GM06990 (cell line): ENCODE measurements around the gene FAM110A.

ENCODE experiments used
- DNase-seq: peaks from one replicate; pipeline ENCODE4 v3.0.0-alpha.2; 2011; ENCODE audit not compliant: insufficient read length; ENCODE audit errors: extremely low read depth
- H3K27me3 ChIP-seq: replicated peaks from 2 replicates; pipeline ENCODE4 v1.6.0; 2011; ENCODE audit warnings: low read length; ENCODE audit not compliant: control insufficient read depth, insufficient read depth
- H3K36me3 ChIP-seq: 2 replicates; pipeline ENCODE4 v1.5.1; 2011; ENCODE audit warnings: low read length; ENCODE audit not compliant: control insufficient read depth, insufficient read depth
- H3K4me3 ChIP-seq: replicated peaks from 2 replicates; pipeline ENCODE4 v1.5.1; 2011; ENCODE audit warnings: low read depth, mild to moderate bottlenecking, control low read depth, low read length
- TF ChIP-seq, protein P1 (sequence below): IDR thresholded peaks from 2 replicates; pipeline ENCODE4 v1.5.1; 2011; ENCODE audit warnings: low read length, control low read depth, mild to moderate bottlenecking, inconsistent platforms; ENCODE audit not compliant: insufficient read depth, poor library complexity, severe bottlenecking

The FAM110A gene

DNA sequence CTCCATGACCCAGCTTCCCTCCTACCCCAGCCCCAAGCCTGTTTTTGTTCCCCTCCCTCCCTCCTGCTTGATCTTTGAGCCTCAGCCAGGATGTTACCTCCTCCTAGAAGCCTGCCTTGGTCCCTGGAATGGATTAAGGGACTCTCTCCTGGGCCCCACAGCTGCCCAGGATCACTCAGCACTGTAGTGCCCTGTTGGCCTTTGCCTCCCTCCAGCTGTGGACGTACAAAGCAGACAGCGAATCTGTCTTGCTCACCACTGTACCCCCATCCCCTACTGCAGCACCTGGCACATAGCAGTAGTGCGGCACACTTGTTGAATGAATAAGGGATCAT, 11.8 kb upstream of the FAM110A start:
- H3K4me3 ChIP-seq: no peak overlapping the region
- TF ChIP-seq, protein P1, sequence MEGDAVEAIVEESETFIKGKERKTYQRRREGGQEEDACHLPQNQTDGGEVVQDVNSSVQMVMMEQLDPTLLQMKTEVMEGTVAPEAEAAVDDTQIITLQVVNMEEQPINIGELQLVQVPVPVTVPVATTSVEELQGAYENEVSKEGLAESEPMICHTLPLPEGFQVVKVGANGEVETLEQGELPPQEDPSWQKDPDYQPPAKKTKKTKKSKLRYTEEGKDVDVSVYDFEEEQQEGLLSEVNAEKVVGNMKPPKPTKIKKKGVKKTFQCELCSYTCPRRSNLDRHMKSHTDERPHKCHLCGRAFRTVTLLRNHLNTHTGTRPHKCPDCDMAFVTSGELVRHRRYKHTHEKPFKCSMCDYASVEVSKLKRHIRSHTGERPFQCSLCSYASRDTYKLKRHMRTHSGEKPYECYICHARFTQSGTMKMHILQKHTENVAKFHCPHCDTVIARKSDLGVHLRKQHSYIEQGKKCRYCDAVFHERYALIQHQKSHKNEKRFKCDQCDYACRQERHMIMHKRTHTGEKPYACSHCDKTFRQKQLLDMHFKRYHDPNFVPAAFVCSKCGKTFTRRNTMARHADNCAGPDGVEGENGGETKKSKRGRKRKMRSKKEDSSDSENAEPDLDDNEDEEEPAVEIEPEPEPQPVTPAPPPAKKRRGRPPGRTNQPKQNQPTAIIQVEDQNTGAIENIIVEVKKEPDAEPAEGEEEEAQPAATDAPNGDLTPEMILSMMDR: no peak
- H3K36me3 ChIP-seq: no peaks in the 10 kb centered on the region
- H3K27me3 ChIP-seq: no peaks in the 10 kb centered on the region
- no peak for DNase-seq

DNA sequence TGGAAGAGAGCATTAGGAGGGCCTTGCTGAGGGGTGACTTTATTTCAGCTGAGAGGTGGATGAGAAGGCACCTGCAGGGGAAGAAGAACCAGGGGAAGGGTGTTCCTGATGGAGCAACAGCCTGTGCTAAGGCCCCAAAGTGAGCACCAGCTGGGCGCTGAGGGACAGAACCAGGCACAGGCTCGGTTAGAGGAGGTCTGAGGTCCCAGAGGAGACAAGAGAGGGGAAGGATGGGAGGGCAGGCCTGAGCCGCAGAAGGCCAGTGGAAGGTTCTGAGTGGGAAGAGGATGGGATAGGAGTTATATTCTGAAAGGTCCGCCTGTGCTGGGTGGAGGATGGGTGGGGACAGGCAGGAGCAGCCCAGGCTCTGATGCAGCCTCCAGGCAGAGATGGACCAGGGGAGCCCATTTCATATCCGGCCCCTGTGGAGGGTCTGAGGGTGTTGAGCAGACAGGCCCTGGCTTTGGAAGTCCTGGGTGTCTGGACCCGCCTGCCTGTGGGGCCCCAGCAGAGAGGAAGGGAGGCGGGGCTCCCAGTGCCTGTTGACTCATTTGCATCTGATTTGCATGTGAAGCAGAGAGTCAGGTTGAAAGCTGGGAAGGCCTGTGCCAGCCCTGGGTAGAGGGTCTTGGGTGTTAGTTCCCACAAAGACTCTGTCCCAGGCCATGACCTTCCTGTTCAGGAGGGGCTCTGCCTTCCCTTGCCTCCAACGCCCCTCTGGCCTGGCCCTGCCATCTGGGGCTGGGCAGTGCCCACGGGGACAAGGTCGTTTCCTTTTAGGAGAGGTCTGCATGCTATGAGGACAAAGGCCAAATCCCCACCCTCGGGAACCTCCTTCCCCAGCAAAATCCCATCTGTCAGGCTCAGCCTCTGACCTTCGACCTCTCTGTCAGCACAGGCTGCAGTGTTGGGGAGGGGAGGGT, 10.6 kb upstream of the FAM110A start:
- Histone ChIP-seq H3K36me3 (no peaks in the 10 kb centered on the region), H3K4me3 (no peak overlapping the region), H3K27me3 (no peaks in the 10 kb centered on the region)
- no peak for DNase-seq
- TF ChIP-seq, protein P1: no peak

DNA sequence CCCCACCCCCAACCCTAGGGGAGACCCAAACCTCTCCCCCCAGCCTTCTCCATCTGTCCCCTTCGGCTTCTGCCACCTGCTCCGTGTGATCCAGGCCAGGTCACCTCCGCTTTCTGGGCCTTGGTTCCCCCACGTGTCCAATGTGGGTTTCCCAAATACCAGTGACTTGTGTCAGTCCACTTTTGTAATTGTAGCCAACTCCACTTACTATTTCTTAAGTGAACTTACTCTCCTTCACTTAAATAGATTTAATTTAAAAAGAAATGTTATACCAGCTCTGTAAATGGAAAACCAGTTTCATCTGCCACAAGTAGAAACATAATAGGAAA, 10.0 kb upstream of the FAM110A start:
- TF ChIP-seq, protein P1: no peak
- DNase-seq: no peak
- Histone ChIP-seq H3K4me3 (no peak overlapping the region), H3K27me3 (no peaks in the 10 kb centered on the region), H3K36me3 (no peaks in the 10 kb centered on the region)

DNA sequence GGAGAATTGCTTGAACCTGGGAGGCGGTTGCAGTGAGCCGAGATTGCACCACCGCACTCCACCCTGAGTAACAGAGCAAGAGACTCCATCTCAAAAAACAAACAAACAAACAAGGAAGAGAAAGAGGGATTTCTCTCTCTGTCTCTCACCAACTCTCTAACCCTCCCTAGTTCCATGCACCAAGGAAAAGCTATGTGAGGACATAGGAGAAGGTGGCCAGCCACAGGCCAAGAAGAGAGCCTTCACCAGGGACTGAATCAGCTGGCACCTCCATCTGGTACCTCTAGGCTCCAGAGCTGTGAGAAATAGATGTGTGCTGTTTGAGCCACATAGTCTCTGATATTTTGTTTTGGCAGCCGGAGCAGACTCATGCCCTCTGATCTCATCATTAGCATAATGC, 9.0 kb upstream of the FAM110A start:
- TF ChIP-seq, protein P1: no peak
- no peak for DNase-seq
- Histone ChIP-seq H3K27me3 (no peaks in the 10 kb centered on the region), H3K4me3 (no peak overlapping the region), H3K36me3 (no peaks in the 10 kb centered on the region)

DNA sequence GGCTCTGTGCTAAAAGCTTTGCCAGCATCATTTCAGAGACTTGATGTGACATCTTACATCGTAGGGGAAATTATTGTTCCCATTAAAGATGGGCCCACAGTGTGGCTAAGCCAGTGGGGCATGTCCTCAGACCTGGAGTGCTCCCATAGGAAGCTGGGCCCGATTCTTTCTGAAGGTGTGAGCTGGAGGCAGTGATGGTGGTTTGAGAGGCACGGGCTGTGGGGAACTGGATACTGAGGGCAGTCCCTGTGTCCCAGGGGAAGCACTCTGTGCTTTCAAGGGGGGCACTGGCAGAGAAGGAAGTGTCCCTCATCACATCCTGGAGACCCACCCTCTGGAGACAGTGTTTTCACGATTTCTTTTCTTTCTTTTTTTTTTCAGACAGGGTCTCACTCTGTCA, 8.6 kb upstream of the FAM110A start:
- Histone ChIP-seq H3K4me3 (no peak overlapping the region), H3K27me3 (no peaks in the 10 kb centered on the region), H3K36me3 (no peaks in the 10 kb centered on the region)
- TF ChIP-seq, protein P1: no peak
- DNase-seq: no peak

DNA sequence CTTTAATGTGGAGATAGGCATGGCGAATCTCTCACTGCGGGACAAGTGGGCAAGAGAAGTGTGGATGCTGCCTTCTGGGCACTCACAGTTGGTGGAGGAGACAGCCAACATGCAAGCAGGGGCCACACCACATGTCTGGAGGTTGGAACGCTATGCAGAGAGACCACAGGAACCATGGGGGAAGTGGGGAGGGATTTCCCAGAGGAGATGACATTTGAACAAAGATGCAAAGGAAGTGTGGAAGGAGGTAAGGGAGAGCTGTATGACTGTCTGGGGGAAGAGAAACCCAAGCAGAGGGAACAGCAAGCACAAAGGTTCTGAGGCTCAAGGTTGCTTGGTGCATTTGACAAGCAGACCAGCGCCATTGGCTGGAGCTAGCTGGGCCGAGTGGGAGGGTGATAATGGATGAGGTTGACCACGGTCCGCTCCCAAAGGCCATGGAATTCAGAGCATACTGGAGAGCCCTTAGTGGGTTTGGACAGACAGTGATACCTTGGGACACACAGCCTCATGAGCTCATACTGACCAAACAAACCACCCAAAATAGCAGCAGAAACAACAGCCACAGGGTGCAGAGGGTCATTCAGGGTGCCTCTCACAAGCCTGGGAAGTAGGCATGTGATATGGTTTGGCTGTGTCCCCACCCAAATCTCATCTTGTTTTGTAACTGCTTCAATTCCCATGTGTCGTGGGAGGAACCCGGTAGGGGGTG, 7.6 kb upstream of the FAM110A start:
- Histone ChIP-seq H3K4me3 (no peak overlapping the region), H3K27me3 (no peaks in the 10 kb centered on the region), H3K36me3 (no peaks in the 10 kb centered on the region)
- TF ChIP-seq, protein P1: no peak
- DNase-seq: no peak
